ENCODE data around the gene INPP5A.

DNA sequence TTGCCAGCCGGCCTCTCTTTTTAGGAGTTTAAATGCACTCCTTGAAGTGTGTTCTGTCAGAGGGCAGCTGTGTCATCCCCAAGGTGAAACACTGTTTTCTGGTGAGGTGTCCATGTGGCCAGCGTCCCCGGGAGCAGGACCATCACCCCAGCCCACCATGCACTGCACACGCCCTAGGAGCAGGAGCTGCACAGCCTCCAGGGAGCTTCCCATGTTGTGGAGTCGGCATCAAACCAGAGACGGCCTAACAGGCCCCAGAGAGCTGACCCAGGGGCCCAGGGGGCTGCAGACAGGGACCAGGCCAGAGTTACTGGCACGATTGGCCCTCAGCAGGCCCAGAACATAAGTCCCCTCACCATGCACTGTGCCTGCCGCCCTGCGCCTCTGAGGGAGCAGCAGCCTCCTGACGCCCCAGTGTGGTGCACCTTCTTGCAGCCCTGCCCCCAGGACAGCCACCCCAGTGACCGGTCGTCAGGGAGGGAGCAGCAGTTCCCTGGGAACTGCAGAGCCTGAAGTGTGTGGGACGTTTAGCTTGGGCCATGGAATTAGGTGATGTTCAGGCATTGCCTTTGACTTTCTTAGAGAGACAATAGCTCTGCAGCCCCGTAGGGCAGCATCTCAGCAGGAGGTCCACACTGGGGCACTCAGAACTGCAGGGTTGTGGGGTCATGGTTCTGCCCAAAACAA is 150.4 kb downstream of the INPP5A start:
- TF ChIP-seq NFRKB (IDR thresholded peaks at IDR 0.05), result no peak
- no peak for TF ChIP-seq MAFK (conservative IDR thresholded peaks at IDR 0.05 in 1 of 2, IDR thresholded peaks at IDR 0.05 in 1 of 2; ENCODE audit: low read length in 2 of 2)
- TF ChIP-seq MAFF (IDR thresholded peaks at IDR 0.05; ENCODE audit: low read depth, low read length), result no peak
- no peak for TF ChIP-seq DNMT3B (CRISPR knock-in tag; conservative IDR thresholded peaks at IDR 0.05)
- TF ChIP-seq, protein P1, sequence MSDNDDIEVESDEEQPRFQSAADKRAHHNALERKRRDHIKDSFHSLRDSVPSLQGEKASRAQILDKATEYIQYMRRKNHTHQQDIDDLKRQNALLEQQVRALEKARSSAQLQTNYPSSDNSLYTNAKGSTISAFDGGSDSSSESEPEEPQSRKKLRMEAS (IDR thresholded peaks at IDR 0.05), result no peak
- TF ChIP-seq ZNF33B (CRISPR knock-in tag; IDR thresholded peaks at IDR 0.05), result no peak
- no peak for TF ChIP-seq TBP (CRISPR knock-in tag; IDR thresholded peaks at IDR 0.05)
- no peak for TF ChIP-seq POLR2A (IDR thresholded peaks at IDR 0.05; ENCODE audit: insufficient read depth in 1 of 2, low read depth in 2 of 2, low read length in 2 of 2)
- no peak for TF ChIP-seq ZNF547 (CRISPR knock-in tag; IDR thresholded peaks at IDR 0.05)
- no peak for TF ChIP-seq ZNF605 (CRISPR knock-in tag; IDR thresholded peaks at IDR 0.05)
- no peak for TF ChIP-seq FOXA1 (IDR thresholded peaks at IDR 0.05)
- TF ChIP-seq FOXA1 (CRISPR knock-in tag; IDR thresholded peaks at IDR 0.05), result no peak
- TF ChIP-seq, protein P2, sequence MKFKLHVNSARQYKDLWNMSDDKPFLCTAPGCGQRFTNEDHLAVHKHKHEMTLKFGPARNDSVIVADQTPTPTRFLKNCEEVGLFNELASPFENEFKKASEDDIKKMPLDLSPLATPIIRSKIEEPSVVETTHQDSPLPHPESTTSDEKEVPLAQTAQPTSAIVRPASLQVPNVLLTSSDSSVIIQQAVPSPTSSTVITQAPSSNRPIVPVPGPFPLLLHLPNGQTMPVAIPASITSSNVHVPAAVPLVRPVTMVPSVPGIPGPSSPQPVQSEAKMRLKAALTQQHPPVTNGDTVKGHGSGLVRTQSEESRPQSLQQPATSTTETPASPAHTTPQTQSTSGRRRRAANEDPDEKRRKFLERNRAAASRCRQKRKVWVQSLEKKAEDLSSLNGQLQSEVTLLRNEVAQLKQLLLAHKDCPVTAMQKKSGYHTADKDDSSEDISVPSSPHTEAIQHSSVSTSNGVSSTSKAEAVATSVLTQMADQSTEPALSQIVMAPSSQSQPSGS (CRISPR knock-in tag; IDR thresholded peaks at IDR 0.05), result no peak
- TF ChIP-seq, protein P3, sequence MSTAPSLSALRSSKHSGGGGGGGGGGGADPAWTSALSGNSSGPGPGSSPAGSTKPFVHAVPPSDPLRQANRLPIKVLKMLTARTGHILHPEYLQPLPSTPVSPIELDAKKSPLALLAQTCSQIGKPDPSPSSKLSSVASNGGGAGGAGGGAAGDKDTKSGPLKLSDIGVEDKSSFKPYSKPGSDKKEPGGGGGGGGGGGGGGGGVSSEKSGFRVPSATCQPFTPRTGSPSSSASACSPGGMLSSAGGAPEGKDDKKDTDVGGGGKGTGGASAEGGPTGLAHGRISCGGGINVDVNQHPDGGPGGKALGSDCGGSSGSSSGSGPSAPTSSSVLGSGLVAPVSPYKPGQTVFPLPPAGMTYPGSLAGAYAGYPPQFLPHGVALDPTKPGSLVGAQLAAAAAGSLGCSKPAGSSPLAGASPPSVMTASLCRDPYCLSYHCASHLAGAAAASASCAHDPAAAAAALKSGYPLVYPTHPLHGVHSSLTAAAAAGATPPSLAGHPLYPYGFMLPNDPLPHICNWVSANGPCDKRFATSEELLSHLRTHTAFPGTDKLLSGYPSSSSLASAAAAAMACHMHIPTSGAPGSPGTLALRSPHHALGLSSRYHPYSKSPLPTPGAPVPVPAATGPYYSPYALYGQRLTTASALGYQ (CRISPR knock-in tag; IDR thresholded peaks at IDR 0.05), result no peak

Data from HepG2 (cell line).